Common myeloid progenitor, CD34-positive (primary cell): ENCODE results near the gene MCM7.

ENCODE experiments used
- CTCF ChIA-PET: fragments of 350-600 bp; sonication (Branson Sonifier 250); formaldehyde crosslinking; loops from one replicate; lab custom pipeline; 2021; ENCODE audit warnings: antibody characterized with exemption; lab: Charles Lee
- POLR2A ChIA-PET: fragments of 350-600 bp; sonication (Branson Sonifier 250); formaldehyde crosslinking; loops from one replicate; lab custom pipeline; 2021; ENCODE audit warnings: antibody characterized with exemption; lab: Charles Lee
- DNase-seq, 3 donors: peaks; one replicate each; pipeline versions ENCODE4 v3.0.0 to v3.0.0-alpha.2; 2013
- H3K27ac ChIP-seq, 2 experiments: 1 replicate in 1 of 2; 2 replicates in 1 of 2; pipeline ENCODE4 v1.7.0; 2013; ENCODE audit warnings: inconsistent platforms in 2 of 2, low read length in 2 of 2, mild to moderate bottlenecking in 2 of 2, low read depth in 1 of 2, moderate library complexity in 1 of 2; ENCODE audit not compliant: severe bottlenecking in 2 of 2, insufficient read depth in 1 of 2, poor library complexity in 1 of 2
- H3K27me3 ChIP-seq, 5 experiments: replicated peaks in 2 of 5; 1 replicate in 3 of 5; 2 replicates in 2 of 5; pipeline versions ENCODE4 v1.6.1 to v1.7.0; 2013; ENCODE audit warnings: low read length in 4 of 5, mild to moderate bottlenecking in 2 of 5, moderate library complexity in 2 of 5, inconsistent platforms in 1 of 5; ENCODE audit not compliant: insufficient read depth in 5 of 5, control insufficient read depth in 4 of 5
- H3K36me3 ChIP-seq, 4 experiments: 1 replicate in 2 of 4; 2 replicates in 2 of 4; pipeline versions ENCODE4 v1.6.1 to v1.7.0; 2013; ENCODE audit warnings: low read length in 3 of 4, control low read depth in 1 of 4, mild to moderate bottlenecking in 1 of 4; ENCODE audit not compliant: control insufficient read depth in 4 of 4, insufficient read depth in 4 of 4
- H3K4me1 ChIP-seq, 4 experiments: 1 replicate in 3 of 4; 2 replicates in 1 of 4; pipeline versions ENCODE4 v1.6.1 to v1.7.1; 2013; ENCODE audit warnings: low read length in 3 of 4, mild to moderate bottlenecking in 3 of 4, control low read depth in 1 of 4, inconsistent platforms in 1 of 4, moderate library complexity in 1 of 4; ENCODE audit not compliant: control insufficient read depth in 4 of 4, insufficient read depth in 4 of 4; ENCODE audit errors: control extremely low read depth in 1 of 4
- H3K4me3 ChIP-seq, 7 experiments: 1 replicate in 4 of 7; 2 replicates in 3 of 7; pipeline versions ENCODE4 v1.5.1 to v1.7.0; 2013; ENCODE audit warnings: mild to moderate bottlenecking in 7 of 7, low read length in 6 of 7, moderate library complexity in 6 of 7, inconsistent platforms in 2 of 7, low read depth in 2 of 7, control low read depth in 1 of 7; ENCODE audit not compliant: insufficient read depth in 4 of 7, control insufficient read depth in 1 of 7; ENCODE audit errors: extremely low read depth in 1 of 7
- H3K9me3 ChIP-seq, 5 experiments: 1 replicate in 4 of 5; 2 replicates in 1 of 5; pipeline versions ENCODE4 v1.6.1 to v1.7.1; 2013; ENCODE audit warnings: low read length in 4 of 5, mild to moderate bottlenecking in 2 of 5, inconsistent platforms in 1 of 5, low read depth in 1 of 5, moderate library complexity in 1 of 5; ENCODE audit not compliant: control insufficient read depth in 4 of 5, insufficient read depth in 2 of 5; ENCODE audit errors: control extremely low read depth in 1 of 5
- WGBS: methylation state at CpG from one replicate; pipeline ENCODE4 v1.1.5; 2013; ENCODE audit not compliant: insufficient coverage; 5-methylcytosine and 5-hydroxymethylcytosine counted together

MCM7 gene

DNA sequence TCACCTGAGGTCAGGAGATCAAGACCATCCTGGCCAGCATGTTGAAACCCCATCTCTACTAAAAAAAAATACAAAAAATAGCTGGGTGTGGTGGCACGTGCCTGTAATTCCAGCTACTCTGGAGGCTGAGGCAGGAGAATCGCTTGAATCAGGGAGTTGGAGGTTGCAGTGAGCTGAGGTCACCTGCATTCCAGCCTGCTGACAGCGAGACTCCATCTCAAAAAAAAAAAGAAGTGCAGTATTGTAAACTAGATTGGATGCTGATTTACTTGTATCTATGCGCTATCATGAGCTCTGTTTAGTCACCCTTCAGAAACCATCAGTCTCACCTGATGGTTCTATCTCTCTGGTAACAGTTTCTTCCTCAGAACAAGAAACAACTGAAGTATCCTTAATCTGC lies 37.8 kb downstream of the MCM7 start:
- Histone ChIP-seq H3K4me3 (no peak overlapping the region), H3K36me3 (peaks cover 12 to 62% (median 34%) of the 10 kb centered on the region in 4 experiments), H3K27ac (no peak overlapping the region), H3K9me3 (no peaks in the 10 kb centered on the region), H3K4me1 (no peaks in the 10 kb centered on the region), H3K27me3 (no peaks in the 10 kb centered on the region)
- 100% methylated on average over 3 of the region's 4 CpGs for WGBS
- ChIA-PET CTCF (interaction anchor here (0.8 to 17.5 kb wide), 9 partner anchors 8 to 149 kb away, joined by 3 to 258 read pairs (median 4); partner anchors contain the start of gene ZSCAN21), POLR2A (interaction anchor here (0.6 kb wide), 2 partner anchors 19 to 25 kb away, joined by 4 to 6 read pairs; no protein-coding TSS in a partner anchor)
- DNase-seq: no peak

DNA sequence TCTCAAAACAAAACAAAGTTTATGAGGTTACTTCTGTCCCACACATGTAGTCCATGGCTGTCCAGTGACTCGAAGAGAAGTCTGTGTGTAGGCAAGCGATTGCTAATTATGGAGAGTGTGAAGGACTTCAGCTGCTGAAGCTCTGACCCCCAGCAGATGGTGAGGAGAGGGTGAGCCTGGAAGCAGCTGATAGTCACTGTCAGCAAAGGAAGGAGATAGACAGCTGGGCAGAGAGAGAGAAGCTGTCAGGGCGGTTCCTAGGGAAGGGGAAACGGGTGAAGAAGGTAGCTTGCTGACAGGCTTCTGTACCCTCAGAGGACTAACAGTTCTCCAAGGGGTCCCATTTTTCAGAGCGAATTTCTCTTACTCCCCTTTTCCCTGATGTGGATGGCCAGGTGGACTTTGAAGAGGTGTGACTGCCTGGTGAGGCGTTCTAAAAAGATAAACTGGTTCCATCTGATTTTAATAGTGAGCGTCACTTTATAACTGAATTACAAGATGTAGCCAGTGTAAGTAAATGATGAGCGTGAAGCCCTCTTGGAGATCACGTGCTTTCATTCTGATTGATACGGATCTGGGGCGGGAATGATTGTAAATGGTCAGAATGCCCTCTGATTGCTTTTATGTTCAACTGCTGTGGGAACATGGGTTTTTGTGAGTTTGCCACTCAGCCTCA lies 39.5 kb downstream of the MCM7 start:
- no peaks in the 10 kb centered on the region for H3K27me3 ChIP-seq
- CTCF ChIA-PET: interaction anchor here (1.2 to 17.5 kb wide), 6 partner anchors 9 to 147 kb away, joined by 3 to 258 read pairs (median 6); no protein-coding TSS in a partner anchor
- peaks cover 18 to 73% (median 42%) of the 10 kb centered on the region in 4 experiments for H3K36me3 ChIP-seq
- H3K27ac ChIP-seq: no peak overlapping the region
- DNase-seq: peak in 1 of 3 donors; percentile 44
- H3K4me1 ChIP-seq: no peaks in the 10 kb centered on the region
- POLR2A ChIA-PET: interaction anchor here (0.6 kb wide), 1 partner anchor 70 kb away, joined by 4 read pairs; no protein-coding TSS in a partner anchor
- no peak overlapping the region for H3K4me3 ChIP-seq
- no peaks in the 10 kb centered on the region for H3K9me3 ChIP-seq
- 96% methylated on average over 11 of the region's 11 CpGs for WGBS

DNA sequence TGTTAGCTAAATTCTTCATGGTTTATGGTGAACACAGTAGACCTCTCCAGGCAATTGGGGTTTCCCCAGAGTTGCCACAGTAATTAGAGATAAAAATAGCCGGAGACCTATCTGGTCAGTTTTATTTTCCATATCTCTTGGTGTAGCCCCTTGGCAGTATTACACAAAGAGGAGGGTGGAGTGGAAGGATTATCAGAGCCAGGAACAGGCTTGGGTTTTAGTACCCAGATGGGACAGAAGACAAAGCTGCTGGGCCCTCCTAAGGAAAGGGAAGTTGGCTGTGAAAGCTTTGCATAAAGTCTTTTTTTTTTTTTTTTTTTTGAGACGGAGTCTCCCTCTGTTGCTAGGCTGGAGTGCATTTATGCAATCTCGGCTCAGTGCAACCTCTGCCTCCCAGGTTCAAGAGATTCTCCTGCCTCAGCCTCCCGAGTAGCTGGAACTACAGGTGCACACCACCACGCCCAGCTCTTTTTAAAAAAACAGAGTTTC lies 41.9 kb downstream of the MCM7 start:
- Histone ChIP-seq H3K4me3 (no peak overlapping the region), H3K4me1 (no peaks in the 10 kb centered on the region), H3K36me3 (peaks cover 17 to 59% (median 38%) of the 10 kb centered on the region in 4 experiments), H3K27ac (no peak overlapping the region), H3K9me3 (no peaks in the 10 kb centered on the region), H3K27me3 (no peaks in the 10 kb centered on the region)
- peak in 1 of 3 donors; percentile 36 for DNase-seq
- CTCF ChIA-PET: interaction anchor here (0.8 to 17.5 kb wide), 6 partner anchors 12 to 151 kb away, joined by 3 to 258 read pairs (median 4); no protein-coding TSS in a partner anchor
- WGBS: 94% methylated on average over 4 of the region's 5 CpGs
- POLR2A ChIA-PET: no interaction called here

DNA sequence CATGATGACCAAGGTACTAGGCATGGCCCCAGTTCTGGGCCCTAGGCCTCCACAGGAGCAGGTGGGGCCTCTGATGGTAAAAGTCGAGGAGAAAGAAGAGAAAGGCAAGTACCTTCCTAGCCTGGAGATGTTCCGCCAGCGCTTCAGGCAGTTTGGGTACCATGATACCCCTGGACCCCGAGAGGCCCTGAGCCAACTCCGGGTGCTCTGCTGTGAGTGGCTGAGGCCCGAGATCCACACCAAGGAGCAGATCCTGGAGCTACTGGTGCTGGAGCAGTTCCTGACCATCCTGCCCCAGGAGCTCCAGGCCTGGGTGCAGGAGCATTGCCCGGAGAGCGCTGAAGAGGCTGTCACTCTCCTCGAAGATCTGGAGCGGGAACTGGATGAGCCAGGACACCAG lies 44.2 kb downstream of the MCM7 start:
- 100% methylated on average over 10 of the region's 10 CpGs for WGBS
- POLR2A ChIA-PET: no interaction called here
- CTCF ChIA-PET: interaction anchor here (1.0 to 17.5 kb wide), 2 partner anchors 55 to 64 kb away, joined by 4 to 258 read pairs; no protein-coding TSS in a partner anchor

DNA sequence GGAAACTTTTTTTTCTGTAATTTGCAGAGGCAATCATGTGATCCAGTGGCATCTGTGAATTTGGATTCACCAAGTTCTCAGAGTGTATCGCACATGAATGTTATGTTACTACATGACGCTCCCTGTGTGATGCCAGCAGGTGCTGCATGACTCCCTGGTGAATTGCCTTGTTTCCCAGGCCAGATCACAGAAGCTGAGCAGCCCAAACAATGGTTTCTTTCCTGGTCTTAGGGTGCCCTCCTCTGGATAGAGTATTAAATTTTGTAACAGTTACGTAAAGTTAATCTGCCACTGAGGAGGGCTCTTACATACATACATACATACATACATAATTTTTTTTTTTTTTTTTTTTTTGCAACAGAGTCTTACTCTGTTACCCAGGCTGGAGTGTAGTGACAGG lies 48.0 kb downstream of the MCM7 start:
- peaks cover 6 to 17% (median 16%) of the 10 kb centered on the region in 4 experiments for H3K36me3 ChIP-seq
- H3K27ac ChIP-seq: no peak overlapping the region
- 67% methylated on average over 2 of the region's 3 CpGs for WGBS
- ChIA-PET CTCF (interaction anchor here (0.6 to 17.5 kb wide), 20 partner anchors 8 to 498 kb away, joined by 3 to 258 read pairs (median 6); partner anchors contain the start of gene GJC3), POLR2A (interaction anchor here (0.6 to 1.2 kb wide), 4 partner anchors 22 to 59 kb away, joined by 3 to 8 read pairs (median 4); no protein-coding TSS in a partner anchor)
- no peak overlapping the region for H3K4me3 ChIP-seq
- DNase-seq: peak; percentile 85 to 92 (median 91)
- H3K4me1 ChIP-seq: peaks cover 0 to 16% (median 13%) of the 10 kb centered on the region in 4 experiments
- no peaks in the 10 kb centered on the region for H3K9me3 ChIP-seq
- no peaks in the 10 kb centered on the region for H3K27me3 ChIP-seq

More for the DNA sequence above, 44.2 kb downstream of the MCM7 start:
- Histone ChIP-seq H3K4me3 (no peak overlapping the region), H3K4me1 (no peaks in the 10 kb centered on the region), H3K9me3 (no peaks in the 10 kb centered on the region), H3K27ac (no peak overlapping the region), H3K27me3 (no peaks in the 10 kb centered on the region), H3K36me3 (peaks cover 14 to 44% (median 29%) of the 10 kb centered on the region in 4 experiments)
- no peak for DNase-seq

DNA sequence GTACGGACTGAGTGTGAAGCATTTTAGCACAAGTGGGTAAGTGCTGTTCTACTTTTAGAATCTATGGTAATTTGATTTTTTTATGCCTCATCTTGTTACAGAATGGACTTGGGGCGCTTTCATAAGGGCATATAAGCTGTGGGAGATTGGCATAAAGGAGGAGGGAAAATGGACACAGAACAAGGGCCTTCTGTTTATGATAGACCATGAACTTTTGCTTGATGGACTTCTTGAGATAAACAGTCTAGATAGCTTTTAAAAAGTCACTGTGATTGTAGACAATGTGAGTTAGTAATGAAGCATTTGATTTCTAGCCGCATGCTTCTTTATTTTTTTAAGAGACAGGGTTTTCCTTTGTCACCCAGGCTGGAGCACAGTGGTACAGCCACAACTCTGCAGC lies 49.6 kb downstream of the MCM7 start:
- H3K36me3 ChIP-seq: peaks cover 0 to 8% (median 1%) of the 10 kb centered on the region in 4 experiments
- no peak overlapping the region for H3K27ac ChIP-seq
- POLR2A ChIA-PET: interaction anchor here (0.6 kb wide), 1 partner anchor 58 kb away, joined by 3 read pairs; no protein-coding TSS in a partner anchor
- DNase-seq: no peak
- H3K4me3 ChIP-seq: no peak overlapping the region
- CTCF ChIA-PET: interaction anchor here (0.8 to 17.5 kb wide), 21 partner anchors 9 to 137 kb away, joined by 3 to 258 read pairs (median 5); partner anchors contain the start of genes GJC3 and TRIM4
- 88% methylated on average over 1 of the region's 3 CpGs for WGBS
- H3K9me3 ChIP-seq: no peaks in the 10 kb centered on the region
- no peaks in the 10 kb centered on the region for H3K27me3 ChIP-seq
- peaks cover 0 to 16% (median 13%) of the 10 kb centered on the region in 4 experiments for H3K4me1 ChIP-seq
